HG02852 (cell line): ENCODE data around the gene INTS3.
A peak's percentile ranks its signal among the peaks of the same experiment; 100 is the strongest.

Experiments used
- ATAC-seq: cut with Tn5 transposase; IDR thresholded peaks from one replicate; pipeline ENCODE4 v1.9.1; 2021; ENCODE audit warnings: mild to moderate bottlenecking, moderate library complexity; ENCODE audit not compliant: unreplicated experiment

Gene INTS3

GRCh38 chr1:153727463-153728304 is at the start of gene INTS3:
Gene INTS3 (plus strand): TSS chr1:153728050. CDS start chr1:153728635, 585 bp downstream.
- peak; percentile 93 for ATAC-seq

- ATAC-seq = no peak
Observed at GRCh38 chr1:153678519-153679336, 49.1 kb upstream of the INTS3 start, which contains the start of gene NPR1. Gene NPR1 (plus strand): TSS chr1:153678688. CDS start chr1:153679109, 421 bp downstream.

- no peak for ATAC-seq
Observed at GRCh38 chr1:153679337-153680119, 48.3 kb upstream of the INTS3 start.

GRCh38 chr1:153680120-153680403 is 47.8 kb upstream of the INTS3 start:
- ATAC-seq = no peak

- no peak for ATAC-seq
Observed at GRCh38 chr1:153682730-153683129, 45.1 kb upstream of the INTS3 start.

GRCh38 chr1:153683854-153684253 is 44.0 kb upstream of the INTS3 start:
- no peak for ATAC-seq

GRCh38 chr1:153684892-153685291 is 43.0 kb upstream of the INTS3 start:
- no peak for ATAC-seq

- ATAC-seq = no peak
Observed at GRCh38 chr1:153685544-153686340, 42.1 kb upstream of the INTS3 start.

- ATAC-seq = no peak
Observed at GRCh38 chr1:153687346-153688125, 40.3 kb upstream of the INTS3 start.

- no peak for ATAC-seq
Observed at GRCh38 chr1:153688276-153688675, 39.6 kb upstream of the INTS3 start.

- no peak for ATAC-seq
Observed at GRCh38 chr1:153688736-153689328, 39.0 kb upstream of the INTS3 start.

GRCh38 chr1:153693466-153693865 is 34.4 kb upstream of the INTS3 start:
- no peak for ATAC-seq

- no peak for ATAC-seq
Observed at GRCh38 chr1:153696741-153697140, 31.1 kb upstream of the INTS3 start.

GRCh38 chr1:153697191-153698019 is 30.4 kb upstream of the INTS3 start:
- ATAC-seq = no peak

GRCh38 chr1:153698020-153698922 is 29.6 kb upstream of the INTS3 start:
- ATAC-seq = no peak

- ATAC-seq = no peak
Observed at GRCh38 chr1:153698923-153699714, 28.7 kb upstream of the INTS3 start.

GRCh38 chr1:153699768-153700167 is 28.1 kb upstream of the INTS3 start:
- no peak for ATAC-seq
